ENCODE results near the gene LARGE1.

The LARGE1 gene

GRCh38 chr22:33889748-33890147 is 30.5 kb downstream of the LARGE1 start:
- Histone ChIP-seq H3K9me3 (ENCODE audit: control insufficient read depth in 1 of 2, low read length in 2 of 2) (no peaks in the 10 kb centered on the region), H3K4me3 (ENCODE audit: low read depth in 1 of 2, low read length in 2 of 2) (no peak overlapping the region), H3K36me3 (ENCODE audit: control insufficient read depth in 1 of 2, insufficient read depth in 2 of 2, low read length in 2 of 2) (no peaks in the 10 kb centered on the region), H3K27me3 (ENCODE audit: control insufficient read depth in 1 of 2, insufficient read depth in 2 of 2, low read length in 2 of 2) (no peaks in the 10 kb centered on the region), H3K4me1 (ENCODE audit: control insufficient read depth in 1 of 2, insufficient read depth in 2 of 2, low read length in 2 of 2) (peaks cover 4 to 16% of the 10 kb centered on the region in 2 donors), H3K9ac (ENCODE audit: low read depth in 1 of 2, low read length in 2 of 2) (no peak overlapping the region), H3K27ac (ENCODE audit: low read depth, low read length) (no peak overlapping the region)

GRCh38 chr22:33888821-33889220 is 31.5 kb downstream of the LARGE1 start:
- H3K4me3 ChIP-seq (ENCODE audit: low read depth in 1 of 2, low read length in 2 of 2): no peak overlapping the region
- H3K27me3 ChIP-seq (ENCODE audit: control insufficient read depth in 1 of 2, insufficient read depth in 2 of 2, low read length in 2 of 2): no peaks in the 10 kb centered on the region
- H3K9ac ChIP-seq (ENCODE audit: low read depth in 1 of 2, low read length in 2 of 2): no peak overlapping the region
- H3K36me3 ChIP-seq (ENCODE audit: control insufficient read depth in 1 of 2, insufficient read depth in 2 of 2, low read length in 2 of 2): no peaks in the 10 kb centered on the region
- H3K27ac ChIP-seq (ENCODE audit: low read depth, low read length): no peak overlapping the region
- no peaks in the 10 kb centered on the region for H3K9me3 ChIP-seq (ENCODE audit: control insufficient read depth in 1 of 2, low read length in 2 of 2)
- H3K4me1 ChIP-seq (ENCODE audit: control insufficient read depth in 1 of 2, insufficient read depth in 2 of 2, low read length in 2 of 2): peaks cover 3 to 10% of the 10 kb centered on the region in 2 donors

- no peak overlapping the region for H3K27ac ChIP-seq (ENCODE audit: low read depth, low read length)
- H3K36me3 ChIP-seq (ENCODE audit: control insufficient read depth in 1 of 2, insufficient read depth in 2 of 2, low read length in 2 of 2): no peaks in the 10 kb centered on the region
- H3K9ac ChIP-seq (ENCODE audit: low read depth in 1 of 2, low read length in 2 of 2): no peak overlapping the region
- H3K4me1 ChIP-seq (ENCODE audit: control insufficient read depth in 1 of 2, insufficient read depth in 2 of 2, low read length in 2 of 2): no peaks in the 10 kb centered on the region
- H3K9me3 ChIP-seq (ENCODE audit: control insufficient read depth in 1 of 2, low read length in 2 of 2): no peaks in the 10 kb centered on the region
- no peak overlapping the region for H3K4me3 ChIP-seq (ENCODE audit: low read depth in 1 of 2, low read length in 2 of 2)
- no peaks in the 10 kb centered on the region for H3K27me3 ChIP-seq (ENCODE audit: control insufficient read depth in 1 of 2, insufficient read depth in 2 of 2, low read length in 2 of 2)
Observed at GRCh38 chr22:33887173-33887572, 33.1 kb downstream of the LARGE1 start.

GRCh38 chr22:33886696-33887095 is 33.6 kb downstream of the LARGE1 start:
- Histone ChIP-seq H3K9ac (ENCODE audit: low read depth in 1 of 2, low read length in 2 of 2) (no peak overlapping the region), H3K27ac (ENCODE audit: low read depth, low read length) (no peak overlapping the region), H3K4me3 (ENCODE audit: low read depth in 1 of 2, low read length in 2 of 2) (no peak overlapping the region), H3K36me3 (ENCODE audit: control insufficient read depth in 1 of 2, insufficient read depth in 2 of 2, low read length in 2 of 2) (no peaks in the 10 kb centered on the region), H3K27me3 (ENCODE audit: control insufficient read depth in 1 of 2, insufficient read depth in 2 of 2, low read length in 2 of 2) (no peaks in the 10 kb centered on the region), H3K9me3 (ENCODE audit: control insufficient read depth in 1 of 2, low read length in 2 of 2) (no peaks in the 10 kb centered on the region), H3K4me1 (ENCODE audit: control insufficient read depth in 1 of 2, insufficient read depth in 2 of 2, low read length in 2 of 2) (no peaks in the 10 kb centered on the region)

- Histone ChIP-seq H3K36me3 (ENCODE audit: control insufficient read depth in 1 of 2, insufficient read depth in 2 of 2, low read length in 2 of 2) (no peaks in the 10 kb centered on the region), H3K4me3 (ENCODE audit: low read depth in 1 of 2, low read length in 2 of 2) (no peak overlapping the region), H3K27me3 (ENCODE audit: control insufficient read depth in 1 of 2, insufficient read depth in 2 of 2, low read length in 2 of 2) (no peaks in the 10 kb centered on the region), H3K9ac (ENCODE audit: low read depth in 1 of 2, low read length in 2 of 2) (no peak overlapping the region), H3K27ac (ENCODE audit: low read depth, low read length) (no peak overlapping the region), H3K9me3 (ENCODE audit: control insufficient read depth in 1 of 2, low read length in 2 of 2) (no peaks in the 10 kb centered on the region), H3K4me1 (ENCODE audit: control insufficient read depth in 1 of 2, insufficient read depth in 2 of 2, low read length in 2 of 2) (no peaks in the 10 kb centered on the region)
Observed at GRCh38 chr22:33884829-33885228, 35.4 kb downstream of the LARGE1 start.

- H3K4me3 ChIP-seq (ENCODE audit: low read depth in 1 of 2, low read length in 2 of 2): no peak overlapping the region
- H3K9ac ChIP-seq (ENCODE audit: low read depth in 1 of 2, low read length in 2 of 2): no peak overlapping the region
- H3K4me1 ChIP-seq (ENCODE audit: control insufficient read depth in 1 of 2, insufficient read depth in 2 of 2, low read length in 2 of 2): no peaks in the 10 kb centered on the region
- H3K27ac ChIP-seq (ENCODE audit: low read depth, low read length): no peak overlapping the region
- no peaks in the 10 kb centered on the region for H3K27me3 ChIP-seq (ENCODE audit: control insufficient read depth in 1 of 2, insufficient read depth in 2 of 2, low read length in 2 of 2)
- no peaks in the 10 kb centered on the region for H3K36me3 ChIP-seq (ENCODE audit: control insufficient read depth in 1 of 2, insufficient read depth in 2 of 2, low read length in 2 of 2)
- no peaks in the 10 kb centered on the region for H3K9me3 ChIP-seq (ENCODE audit: control insufficient read depth in 1 of 2, low read length in 2 of 2)
Observed at GRCh38 chr22:33883961-33884808, 36.1 kb downstream of the LARGE1 start.

- H3K27ac ChIP-seq (ENCODE audit: low read depth, low read length): no peak overlapping the region
Observed at GRCh38 chr22:33883561-33883960, 36.7 kb downstream of the LARGE1 start.

GRCh38 chr22:33882991-33883390 is 37.3 kb downstream of the LARGE1 start:
- no peaks in the 10 kb centered on the region for H3K9me3 ChIP-seq (ENCODE audit: control insufficient read depth in 1 of 2, low read length in 2 of 2)
- H3K36me3 ChIP-seq (ENCODE audit: control insufficient read depth in 1 of 2, insufficient read depth in 2 of 2, low read length in 2 of 2): no peaks in the 10 kb centered on the region
- H3K9ac ChIP-seq (ENCODE audit: low read depth in 1 of 2, low read length in 2 of 2): no peak overlapping the region
- H3K4me1 ChIP-seq (ENCODE audit: control insufficient read depth in 1 of 2, insufficient read depth in 2 of 2, low read length in 2 of 2): no peaks in the 10 kb centered on the region
- H3K27me3 ChIP-seq (ENCODE audit: control insufficient read depth in 1 of 2, insufficient read depth in 2 of 2, low read length in 2 of 2): no peaks in the 10 kb centered on the region
- H3K4me3 ChIP-seq (ENCODE audit: low read depth in 1 of 2, low read length in 2 of 2): no peak overlapping the region
- no peak overlapping the region for H3K27ac ChIP-seq (ENCODE audit: low read depth, low read length)

More at GRCh38 chr22:33883561-33883960, 36.7 kb downstream of the LARGE1 start:
- Histone ChIP-seq H3K36me3 (ENCODE audit: control insufficient read depth in 1 of 2, insufficient read depth in 2 of 2, low read length in 2 of 2) (no peaks in the 10 kb centered on the region), H3K9ac (ENCODE audit: low read depth in 1 of 2, low read length in 2 of 2) (no peak overlapping the region), H3K4me1 (ENCODE audit: control insufficient read depth in 1 of 2, insufficient read depth in 2 of 2, low read length in 2 of 2) (no peaks in the 10 kb centered on the region), H3K27me3 (ENCODE audit: control insufficient read depth in 1 of 2, insufficient read depth in 2 of 2, low read length in 2 of 2) (no peaks in the 10 kb centered on the region), H3K9me3 (ENCODE audit: control insufficient read depth in 1 of 2, low read length in 2 of 2) (no peaks in the 10 kb centered on the region), H3K4me3 (ENCODE audit: low read depth in 1 of 2, low read length in 2 of 2) (no peak overlapping the region)

GRCh38 chr22:33880986-33881385 is 39.3 kb downstream of the LARGE1 start:
- Histone ChIP-seq H3K4me1 (ENCODE audit: control insufficient read depth in 1 of 2, insufficient read depth in 2 of 2, low read length in 2 of 2) (no peaks in the 10 kb centered on the region), H3K9ac (ENCODE audit: low read depth in 1 of 2, low read length in 2 of 2) (no peak overlapping the region), H3K36me3 (ENCODE audit: control insufficient read depth in 1 of 2, insufficient read depth in 2 of 2, low read length in 2 of 2) (no peaks in the 10 kb centered on the region)

GRCh38 chr22:33879796-33880195 is 40.5 kb downstream of the LARGE1 start:
- H3K4me3 ChIP-seq (ENCODE audit: low read depth in 1 of 2, low read length in 2 of 2): no peak overlapping the region
- no peaks in the 10 kb centered on the region for H3K27me3 ChIP-seq (ENCODE audit: control insufficient read depth in 1 of 2, insufficient read depth in 2 of 2, low read length in 2 of 2)
- no peak overlapping the region for H3K27ac ChIP-seq (ENCODE audit: low read depth, low read length)
- no peak overlapping the region for H3K9ac ChIP-seq (ENCODE audit: low read depth in 1 of 2, low read length in 2 of 2)
- H3K9me3 ChIP-seq (ENCODE audit: control insufficient read depth in 1 of 2, low read length in 2 of 2): no peaks in the 10 kb centered on the region
- H3K4me1 ChIP-seq (ENCODE audit: control insufficient read depth in 1 of 2, insufficient read depth in 2 of 2, low read length in 2 of 2): peaks cover under 1 to 7% of the 10 kb centered on the region in 2 donors
- H3K36me3 ChIP-seq (ENCODE audit: control insufficient read depth in 1 of 2, insufficient read depth in 2 of 2, low read length in 2 of 2): no peaks in the 10 kb centered on the region

More at GRCh38 chr22:33880986-33881385, 39.3 kb downstream of the LARGE1 start:
- no peaks in the 10 kb centered on the region for H3K9me3 ChIP-seq (ENCODE audit: control insufficient read depth in 1 of 2, low read length in 2 of 2)
- H3K27me3 ChIP-seq (ENCODE audit: control insufficient read depth in 1 of 2, insufficient read depth in 2 of 2, low read length in 2 of 2): no peaks in the 10 kb centered on the region
- H3K4me3 ChIP-seq (ENCODE audit: low read depth in 1 of 2, low read length in 2 of 2): no peak overlapping the region
- no peak overlapping the region for H3K27ac ChIP-seq (ENCODE audit: low read depth, low read length)

Data from duodenal mucosa (tissue), 2 donors.